B cell (primary cell): ENCODE data around the gene CCDC78. TPM values are rescaled to one million over a fixed set of nuclear protein-coding genes. Genes with fewer than 3 reads are reported as not detected.

Experiments
- ATAC-seq: fragments of 200-7000 bp; cut with Tn5 transposase; one replicate; pipeline ENCODE4 v1.10.0; 2021; ENCODE audit warnings: low read depth, mild to moderate bottlenecking, moderate number of reproducible peaks, moderate library complexity
- CTCF ChIA-PET: fragments of 350-600 bp; sonication (Branson Sonifier 250); formaldehyde crosslinking; loops from one replicate; lab custom pipeline; 2021; ENCODE audit warnings: antibody characterized with exemption, inconsistent platforms; lab: Charles Lee
- POLR2A ChIA-PET: fragments of 350-600 bp; sonication (Branson Sonifier 250); formaldehyde crosslinking; loops from one replicate; lab custom pipeline; 2021; ENCODE audit warnings: antibody characterized with exemption; lab: Charles Lee
- DNase-seq: peaks from one replicate; pipeline ENCODE4 v3.0.0; 2013
- H2AFZ ChIP-seq: 2 replicates; pipeline ENCODE4 v1.6.1; 2012; ENCODE audit warnings: mild to moderate bottlenecking, low read depth, low read length; ENCODE audit not compliant: insufficient read depth, poor library complexity, severe bottlenecking
- H3K27ac ChIP-seq, 2 donors: 1 replicate in 1 of 2; 2 replicates in 1 of 2; pipeline ENCODE4 v1.5.1; 2012 to 2013; ENCODE audit warnings: low read length in 2 of 2, mild to moderate bottlenecking in 2 of 2, moderate library complexity in 1 of 2
- H3K27me3 ChIP-seq, 4 experiments: fragments of 200-600 bp in 1 of 4; sonication (generic) in 1 of 4; replicated peaks in 1 of 4; 1 replicate in 2 of 4; 2 replicates in 2 of 4; pipeline versions ENCODE4 v1.6.1 to v1.7.0; 2013 to 2016; ENCODE audit warnings: low read length in 3 of 4, mild to moderate bottlenecking in 2 of 4, mixed read lengths in 1 of 4, moderate library complexity in 1 of 4; ENCODE audit not compliant: insufficient read depth in 4 of 4, control insufficient read depth in 3 of 4; ENCODE audit errors: control extremely low read depth in 1 of 4
- H3K36me3 ChIP-seq, 2 experiments: replicated peaks in 1 of 2; 1 replicate in 1 of 2; 2 replicates in 1 of 2; pipeline versions ENCODE4 v1.6.1 to v1.7.1; 2013; ENCODE audit warnings: low read length in 1 of 2; ENCODE audit not compliant: insufficient read depth in 2 of 2, control insufficient read depth in 1 of 2; ENCODE audit errors: control extremely low read depth in 1 of 2, extremely low read depth in 1 of 2
- H3K4me1 ChIP-seq, 2 donors: fragments of 200-600 bp in 1 of 2; sonication (generic) in 1 of 2; 1 replicate in 1 of 2; 2 replicates in 1 of 2; pipeline versions ENCODE4 v1.5.1 to v1.6.1; 2013 to 2017; ENCODE audit warnings: low read length in 2 of 2; ENCODE audit not compliant: control insufficient read depth in 2 of 2, insufficient read depth in 2 of 2
- H3K4me2 ChIP-seq: replicated peaks from 2 replicates; pipeline ENCODE3; 2012; ENCODE audit warnings: mild to moderate bottlenecking, low read depth, low read length; ENCODE audit not compliant: poor library complexity, severe bottlenecking
- H3K4me3 ChIP-seq, 5 experiments: fragments of 200-600 bp in 1 of 5; sonication (generic) in 1 of 5; 1 replicate in 3 of 5; 2 replicates in 2 of 5; pipeline versions ENCODE4 v1.5.1 to v1.7.0; 2011 to 2016; ENCODE audit warnings: low read length in 4 of 5, mild to moderate bottlenecking in 4 of 5, low read depth in 2 of 5, control low read depth in 1 of 5, moderate library complexity in 1 of 5; ENCODE audit not compliant: insufficient read depth in 1 of 5; ENCODE audit errors: control extremely low read depth in 1 of 5, extremely low read depth in 1 of 5
- H3K79me2 ChIP-seq: fragments of 200-600 bp; sonication (generic); one replicate; pipeline ENCODE4 v1.6.0; 2016; ENCODE audit warnings: low read length; ENCODE audit not compliant: control insufficient read depth, insufficient read depth
- H3K9ac ChIP-seq: fragments of 200-600 bp; sonication (generic); 2 replicates; pipeline ENCODE4 v1.6.1; 2017; ENCODE audit warnings: mild to moderate bottlenecking, low read length, moderate library complexity
- H3K9me3 ChIP-seq, 3 donors: one replicate each; pipeline versions ENCODE4 v1.6.1 to v1.7.1; 2013; ENCODE audit warnings: low read length in 2 of 3; ENCODE audit not compliant: control insufficient read depth in 2 of 3, insufficient read depth in 1 of 3; ENCODE audit errors: control extremely low read depth in 1 of 3
- H4K20me1 ChIP-seq: 2 replicates; pipeline ENCODE4 v1.6.0; 2012; ENCODE audit warnings: mild to moderate bottlenecking, low read length; ENCODE audit not compliant: insufficient read depth, control insufficient read depth, poor library complexity, severe bottlenecking
- H3K27ac Mint-ChIP-seq: one replicate; pipeline ENCODE4 v1.8.0; 2021; ENCODE audit warnings: mixed read lengths
- H3K27me3 Mint-ChIP-seq: one replicate; pipeline ENCODE4 v1.8.0; 2021; ENCODE audit warnings: mixed read lengths
- H3K4me1 Mint-ChIP-seq: one replicate; pipeline ENCODE4 v1.8.0; 2021; ENCODE audit warnings: mixed read lengths
- H3K4me3 Mint-ChIP-seq: one replicate; pipeline ENCODE4 v1.8.0; 2021; ENCODE audit warnings: mixed read lengths
- H3K9me3 Mint-ChIP-seq: one replicate; pipeline ENCODE4 v1.8.0; 2022; ENCODE audit warnings: mixed read lengths; ENCODE audit not compliant: insufficient read depth
- CTCF ChIP-seq: fragments of 200-600 bp; IDR thresholded peaks from one replicate; pipeline ENCODE4 v1.8.0; 2022; ENCODE audit warnings: antibody characterized with exemption, mild to moderate bottlenecking
- EZH2 ChIP-seq: IDR thresholded peaks from 2 replicates; pipeline ENCODE4 v1.6.1; 2012; ENCODE audit warnings: borderline replicate concordance, low read depth, mild to moderate bottlenecking, moderate library complexity, low read length; ENCODE audit not compliant: insufficient read depth, poor library complexity, severe bottlenecking
- WGBS: methylation state at CpG from one replicate; pipeline ENCODE4 v1.1.5; 2013; ENCODE audit warnings: missing lambda C conversion rate; ENCODE audit not compliant: insufficient coverage; 5-methylcytosine and 5-hydroxymethylcytosine counted together
- intact Hi-C: fragments of 100-400 bp; cut with micrococcal nuclease; formaldehyde crosslinking; loops from one replicate; pipeline ENCODE4 v1.10.0; 2022
- polyA plus RNA-seq: library from polyadenylated mRNA; depleted of rRNA; stranded (reverse); fragments of >200 nt; gene quantifications from 2 replicates; pipeline ENCODE4 v1.2.3, GENCODE V29; 2012
- total RNA-seq, 2 donors: library from RNA; stranded (reverse); fragments of 120-200 nt in 1 of 2; gene quantifications; 1 replicate in 1 of 2; 2 replicates in 1 of 2; pipeline versions ENCODE4 v1.2.3 to v1.2.4, GENCODE V29; 2013 to 2022

Gene CCDC78
- total and polyA plus RNA-seq, 2 donors (not counting 1 experiment from before 2014, with no cell fraction given), result 11.8 to 34.2 TPM

- no peaks in the 10 kb centered on the region for H3K9me3 Mint-ChIP-seq
- POLR2A ChIA-PET, result interaction anchor here (0.8 to 1.9 kb wide), 3 partner anchors 11 to 79 kb away, joined by 3 to 8 read pairs (median 4); partner anchors contain the start of gene CIAO3
- H3K4me3 Mint-ChIP-seq, result peak overlapping the region; percentile 72
Measured at GRCh38 chr16:716768-717325, 9.4 kb downstream of the CCDC78 start.

More at GRCh38 chr16:716768-717325, 9.4 kb downstream of the CCDC78 start:
- no peak overlapping the region for H3K4me2 ChIP-seq
- H3K9me3 ChIP-seq, result peaks cover 0 to 15% (median 0%) of the 10 kb centered on the region in 3 donors
- H3K27ac ChIP-seq, result no peak overlapping the region
- no peak overlapping the region for H2AFZ ChIP-seq
- no peaks in the 10 kb centered on the region for H3K79me2 ChIP-seq
- intact Hi-C loops, result loop anchor here (5.0 kb wide), 1 partner anchor 255 kb away; the partner anchor contains the start of gene LMF1
- Mint-ChIP-seq H3K4me1 (peaks cover 12% of the 10 kb centered on the region), H3K27ac (no peak overlapping the region), H3K27me3 (peaks cover 8% of the 10 kb centered on the region)
- CTCF ChIA-PET, result interaction anchor here (1.3 to 7.6 kb wide), 4 partner anchors 10 to 68 kb away, joined by 3 to 94 read pairs (median 9); partner anchors contain the start of genes CHTF18, CIAO3 and RPUSD1
- peaks cover 27 to 35% of the 10 kb centered on the region in 2 donors for H3K4me1 ChIP-seq
- H3K36me3 ChIP-seq, result no peaks in the 10 kb centered on the region
- no peak overlapping the region for H3K9ac ChIP-seq
- no peak for DNase-seq
- no peak for ATAC-seq
- WGBS, result 88% methylated on average over 26 of the region's 29 CpGs
- TF ChIP-seq CTCF (no peak), EZH2 (no peak)
- H4K20me1 ChIP-seq, result peaks cover 16% of the 10 kb centered on the region
- no peak overlapping the region for H3K4me3 ChIP-seq
- peaks cover 0 to 25% (median 10%) of the 10 kb centered on the region in 4 experiments for H3K27me3 ChIP-seq
